Placental epithelial cell (primary cell): ENCODE results near the gene S100A9. TPM values are rescaled to one million over a fixed set of nuclear protein-coding genes. Genes with fewer than 3 reads are reported as not detected.

ENCODE experiments used
- small RNA-seq: library from RNA; depleted of rRNA; stranded (forward); fragments of <200 nt; gene quantifications from one replicate; pipeline ENCODE3, GENCODE V24; 2012
- total RNA-seq: library from RNA; depleted of rRNA; stranded (reverse); fragments of >200 nt; gene quantifications from 2 replicates; pipeline ENCODE4 v1.2.3, GENCODE V29; 2012

Gene S100A9
- total RNA-seq: not detected in 2 replicates

DNA sequence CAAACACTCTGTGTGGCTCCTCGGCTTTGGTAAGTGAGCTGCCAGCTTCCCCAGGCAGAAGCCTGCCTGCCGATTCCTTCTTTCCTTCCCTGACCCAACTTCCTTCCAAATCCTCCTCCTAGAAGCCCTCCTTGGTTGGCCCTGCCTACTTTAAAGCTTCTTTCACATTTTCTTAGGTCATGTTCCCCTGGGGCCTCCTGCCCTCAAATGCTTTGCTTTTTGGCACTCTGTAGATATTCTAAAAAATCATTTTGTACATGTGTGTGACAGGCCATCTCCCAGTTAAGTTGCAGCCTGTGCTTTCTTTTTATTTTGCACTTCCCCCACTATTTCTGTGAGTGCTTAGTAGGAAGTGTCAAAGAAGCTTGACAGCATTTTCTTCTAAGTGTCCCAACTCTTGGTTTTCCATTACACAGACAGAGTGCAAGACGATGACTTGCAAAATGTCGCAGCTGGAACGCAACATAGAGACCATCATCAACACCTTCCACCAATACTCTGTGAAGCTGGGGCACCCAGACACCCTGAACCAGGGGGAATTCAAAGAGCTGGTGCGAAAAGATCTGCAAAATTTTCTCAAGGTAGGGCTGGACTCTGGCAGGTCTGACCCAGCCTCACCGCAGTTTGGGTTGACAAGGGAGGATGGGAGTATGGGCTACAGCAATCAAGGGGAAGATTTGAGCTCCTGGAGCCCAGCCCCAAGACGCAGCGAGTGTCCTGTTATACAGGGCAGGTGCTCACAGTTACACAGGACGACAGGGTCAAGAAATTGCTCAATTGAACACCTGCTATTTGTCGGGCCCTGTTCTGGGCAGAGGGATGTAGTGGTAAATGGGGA is at the start of gene S100A9:
S100A9 (plus strand) TSS at position 2 of the 838 bp plus-strand sequence; CDS start at position 432, 430 bp downstream.

DNA sequence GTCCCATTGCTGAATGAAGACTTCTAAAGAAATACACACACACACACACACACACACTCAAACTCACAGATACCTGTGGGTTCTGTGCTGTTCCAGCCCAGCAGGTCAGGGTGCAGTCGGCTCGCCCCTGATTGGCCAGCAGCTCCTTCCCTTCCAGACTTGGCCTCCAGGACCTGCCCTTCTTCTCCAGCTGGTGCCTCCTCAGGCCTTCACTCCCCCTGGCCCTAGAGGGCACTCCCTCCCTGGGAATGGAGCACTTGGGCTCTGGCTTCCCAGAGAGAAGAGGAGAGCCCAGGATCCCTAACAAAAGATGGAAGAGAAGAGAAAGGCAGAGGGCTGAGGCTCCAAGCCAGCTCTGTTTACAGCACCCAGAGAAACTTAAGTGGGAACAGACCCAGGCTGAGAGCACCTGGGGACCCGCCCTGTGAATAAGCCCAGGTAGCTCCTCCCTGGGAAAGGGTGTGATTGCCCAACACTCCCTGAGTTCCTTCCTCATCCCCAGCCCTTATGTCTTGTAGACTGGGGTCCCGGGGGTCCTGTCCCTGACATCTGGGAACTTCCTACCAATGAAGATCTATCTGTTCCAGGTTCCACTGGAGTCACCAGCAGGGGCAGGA is 45.0 kb upstream of the S100A9 start, which contains the start of gene PGLYRP3:
PGLYRP3 (minus strand) TSS at position 383 of the 617 bp plus-strand sequence. CDS start 2,287 bp downstream, outside the sequence.

DNA sequence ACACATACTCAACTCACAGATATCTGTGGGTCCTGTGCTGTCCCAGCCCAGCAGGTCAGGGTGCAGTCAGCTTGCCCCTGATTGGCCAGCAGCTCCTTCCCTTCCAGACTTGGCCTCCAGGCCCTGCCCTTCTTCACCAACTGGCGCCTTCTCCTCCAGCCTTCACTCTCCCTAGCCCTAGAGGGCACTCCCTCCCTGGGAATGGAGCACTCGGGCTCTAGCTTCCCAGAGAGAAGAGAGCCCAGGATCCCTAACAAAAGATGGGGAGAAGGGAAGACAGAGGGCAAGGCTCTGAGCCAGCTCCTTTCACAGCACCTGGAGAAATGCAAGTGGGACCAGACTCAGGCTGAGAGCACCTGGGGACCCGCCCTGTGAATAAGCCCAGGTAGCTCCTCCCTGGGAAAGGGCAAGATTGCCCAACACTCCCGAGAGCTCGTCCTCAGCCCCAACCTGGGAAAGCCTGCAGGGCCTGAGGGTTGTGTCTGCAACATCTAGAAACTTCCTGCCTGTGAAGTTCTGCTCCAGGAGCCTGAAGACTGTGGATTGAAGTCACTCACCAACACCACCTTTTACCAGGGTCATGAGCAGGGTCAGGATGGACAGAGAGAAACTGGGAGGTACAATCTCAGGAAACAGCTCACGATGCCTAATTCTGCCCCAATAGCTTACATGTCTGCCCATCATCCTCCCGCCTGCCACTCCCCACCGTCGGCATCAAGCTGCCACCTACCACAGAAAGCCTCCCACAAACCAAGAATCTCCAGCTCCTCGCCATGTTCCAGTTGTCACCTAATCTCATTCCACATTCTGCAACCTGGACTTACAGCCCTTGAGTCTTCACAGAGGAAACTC is 8.9 kb upstream of the S100A9 start, which contains the start of gene PGLYRP4:
PGLYRP4 (minus strand) TSS at position 331 of the 852 bp plus-strand sequence. CDS start 909 bp downstream, outside the sequence.

GRCh38 chr1:153375511-153375910 is 17.9 kb downstream of the S100A9 start, which contains the start of gene S100A12:
Gene S100A12, minus strand, starts transcription at chr1:153375621. Its CDS starts 1,029 bp downstream, at chr1:153374592.

DNA sequence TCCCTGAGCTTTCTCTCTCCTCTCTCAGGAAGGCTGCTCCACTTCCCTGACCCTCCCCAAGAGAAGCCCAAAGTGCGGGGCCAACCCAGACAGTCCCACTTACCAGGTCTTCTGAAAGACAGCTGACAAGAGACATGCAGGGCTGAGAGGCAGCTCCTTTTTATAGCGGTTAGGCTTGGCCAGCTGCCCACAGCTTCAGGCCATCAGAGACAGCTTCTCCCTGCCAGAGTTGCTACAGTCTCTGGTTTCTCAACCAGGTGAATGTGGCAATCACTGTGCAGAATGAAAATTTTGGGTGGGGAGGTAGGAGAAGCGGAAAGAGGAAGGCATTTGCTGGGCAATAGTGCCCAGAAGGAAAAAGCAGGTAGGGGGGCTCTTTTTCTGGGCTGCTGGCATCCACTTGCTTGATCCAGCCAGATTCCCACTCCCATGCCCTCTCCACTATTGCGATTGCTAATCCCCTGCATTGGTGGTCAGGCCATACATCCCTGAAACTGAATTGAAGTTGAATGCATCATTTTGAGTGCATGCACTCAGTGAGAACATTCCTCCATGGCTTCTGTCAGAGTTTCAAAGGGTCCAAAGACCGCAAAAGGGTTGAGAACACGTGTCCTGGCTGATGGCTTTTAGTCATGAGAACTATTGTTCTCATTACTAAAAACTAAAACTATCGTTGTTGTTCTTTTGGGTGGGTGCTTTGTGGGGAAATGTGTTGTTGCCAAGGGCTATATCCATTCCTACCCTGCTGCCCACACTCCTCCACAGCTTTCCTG is 33.5 kb downstream of the S100A9 start, which contains the start of gene S100A8:
S100A8 (minus strand) TSS at position 136 of the 773 bp plus-strand sequence. CDS start 538 bp downstream, outside the sequence.

Small RNA genes within 50 kb of the gene (small RNA-seq; reads per million reads assigned to genes)
- not detected for gene RNU6-160P
- gene S100A15A: not detected

Other genes with a start within 250 kb of the S100A9 start
- not detected in 2 replicates for gene SPRR2F, start 244.3 kb upstream of the S100A9 start, total RNA-seq
- gene SPRR2G, start 207.0 kb upstream of the S100A9 start, total RNA-seq: not detected in 2 replicates
- not detected in 2 replicates for gene LELP1, start 154.4 kb upstream of the S100A9 start, total RNA-seq
- gene PRR9, start 140.3 kb upstream of the S100A9 start, total RNA-seq: 6.4 TPM in 1 of 2 replicates, not detected in the other
- not detected in 2 replicates for gene LORICRIN, start 98.2 kb upstream of the S100A9 start, total RNA-seq
- not detected in 2 replicates for gene PGLYRP3, start 44.9 kb upstream of the S100A9 start, total RNA-seq
- gene PGLYRP4, start 9.0 kb upstream of the S100A9 start, total RNA-seq: not detected in 2 replicates
- not detected in 2 replicates for gene S100A12, start 17.8 kb downstream of the S100A9 start, total RNA-seq
- gene S100A8, start 33.2 kb downstream of the S100A9 start, total RNA-seq: not detected in 2 replicates
- gene S100A7A, start 58.7 kb downstream of the S100A9 start, total RNA-seq: not detected in 2 replicates
- not detected in 2 replicates for gene S100A7, start 102.8 kb downstream of the S100A9 start, total RNA-seq
- gene S100A6, start 178.1 kb downstream of the S100A9 start, total RNA-seq: 902 and 2,842 TPM in 2 replicates
- gene S100A5, start 183.1 kb downstream of the S100A9 start, total RNA-seq: not detected in 2 replicates
- gene S100A4, start 188.0 kb downstream of the S100A9 start, total RNA-seq: 178 and 253 TPM in 2 replicates
- 13.0 and 31.2 TPM in 2 replicates for gene S100A3, start 191.4 kb downstream of the S100A9 start, total RNA-seq
- gene S100A2, start 208.0 kb downstream of the S100A9 start, total RNA-seq: 5.2 and 8.2 TPM in 2 replicates